Thoracic aorta (tissue), 2 donors: ENCODE data around the gene TCAIM. TPM values are rescaled to one million over a fixed set of nuclear protein-coding genes. Genes with fewer than 3 reads are reported as not detected.
"Not testable (repeated sequence)": the region's sequence is repeated elsewhere in the genome, so short reads cannot be mapped to it uniquely, and the experiment has no call there.

ENCODE experiments used
- ATAC-seq: fragments of 150-250 bp; one replicate; pipeline ENCODE4 v1.8.0; 2017; ENCODE audit warnings: low read depth; ENCODE audit not compliant: insufficient number of reproducible peaks, low FRiP score
- DNase-seq: peaks from one replicate; pipeline ENCODE4 v3.0.0-alpha.2; 2020; ENCODE audit warnings: low spot score
- H3K27ac ChIP-seq, 2 donors: fragments of 200-600 bp; sonication (generic); 1 replicate in 1 of 2; 2 replicates in 1 of 2; pipeline ENCODE4 v1.5.1; 2016; ENCODE audit warnings: mild to moderate bottlenecking in 2 of 2, moderate library complexity in 2 of 2
- H3K27me3 ChIP-seq: fragments of 200-600 bp; sonication (generic); replicated peaks from 2 replicates; pipeline ENCODE4 v1.6.0; 2016; ENCODE audit warnings: mild to moderate bottlenecking; ENCODE audit not compliant: insufficient read depth
- H3K36me3 ChIP-seq: fragments of 200-600 bp; sonication (generic); one replicate; pipeline ENCODE4 v1.5.1; 2016
- H3K4me1 ChIP-seq, 2 donors: fragments of 200-600 bp; sonication (generic); 1 replicate in 1 of 2; 2 replicates in 1 of 2; pipeline versions ENCODE4 v1.5.1 to v1.6.0; 2016; ENCODE audit warnings: low read depth in 2 of 2, mild to moderate bottlenecking in 1 of 2; ENCODE audit not compliant: control insufficient read depth in 1 of 2
- H3K4me3 ChIP-seq: fragments of 200-600 bp; sonication (generic); 2 replicates; pipeline ENCODE4 v1.5.1; 2016; ENCODE audit warnings: mild to moderate bottlenecking
- H3K9me3 ChIP-seq: fragments of 200-600 bp; sonication (generic); 2 replicates; pipeline ENCODE4 v1.5.1; 2016
- total RNA-seq, 2 donors: library from RNA; depleted of rRNA; stranded (reverse); fragments of >200 nt; gene quantifications; one replicate each; pipeline versions ENCODE4 v1.1.0 to v1.2.3, GENCODE V29; 2016
- TF ChIP-seq, protein P1 (sequence below): fragments of 200-600 bp; sonication (generic); IDR thresholded peaks from one replicate; pipeline ENCODE4 v1.5.1; 2019; ENCODE audit warnings: antibody characterized with exemption

Gene TCAIM
- total RNA-seq, 2 donors from 2014 or later = 14.8 to 32.1 TPM

DNA sequence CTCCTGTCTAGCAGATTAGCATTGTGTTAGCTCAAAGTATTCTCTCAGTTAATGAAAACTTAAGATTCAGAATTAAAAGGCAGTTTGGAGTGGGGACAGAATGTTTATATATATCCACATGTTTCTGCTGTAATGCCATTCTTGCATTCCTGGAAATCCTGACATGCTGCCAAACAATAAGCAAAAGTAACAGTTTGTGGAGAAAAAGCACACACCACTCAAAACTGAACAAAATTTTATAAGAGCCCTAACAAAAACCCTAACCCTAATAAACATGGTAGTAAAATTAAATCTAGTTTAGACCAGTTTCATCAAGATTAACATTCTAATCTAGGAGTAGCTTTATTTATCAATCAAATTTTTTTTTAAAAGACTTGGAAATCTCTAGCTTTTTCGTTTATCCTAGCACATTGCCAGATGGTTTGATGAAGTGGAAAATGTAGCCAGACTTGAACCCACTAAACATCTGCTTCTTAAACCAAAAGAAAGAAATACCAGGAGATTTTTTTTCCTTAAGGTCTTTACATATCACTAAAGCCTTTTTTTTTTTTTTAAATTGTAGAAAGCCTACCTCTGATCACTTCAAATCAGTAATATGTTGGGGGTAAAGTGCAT is 3.7 kb downstream of the TCAIM start:
- DNase-seq = no peak
- Histone ChIP-seq H3K4me3 (peak overlapping the region; percentile 21), H3K9me3 (no peaks in the 10 kb centered on the region), H3K27me3 (no peaks in the 10 kb centered on the region), H3K36me3 (no peaks in the 10 kb centered on the region), H3K4me1 (peaks cover 24 to 39% of the 10 kb centered on the region in 2 donors), H3K27ac (peak overlapping the region; percentile 55 to 61)
- TF ChIP-seq, protein P1, sequence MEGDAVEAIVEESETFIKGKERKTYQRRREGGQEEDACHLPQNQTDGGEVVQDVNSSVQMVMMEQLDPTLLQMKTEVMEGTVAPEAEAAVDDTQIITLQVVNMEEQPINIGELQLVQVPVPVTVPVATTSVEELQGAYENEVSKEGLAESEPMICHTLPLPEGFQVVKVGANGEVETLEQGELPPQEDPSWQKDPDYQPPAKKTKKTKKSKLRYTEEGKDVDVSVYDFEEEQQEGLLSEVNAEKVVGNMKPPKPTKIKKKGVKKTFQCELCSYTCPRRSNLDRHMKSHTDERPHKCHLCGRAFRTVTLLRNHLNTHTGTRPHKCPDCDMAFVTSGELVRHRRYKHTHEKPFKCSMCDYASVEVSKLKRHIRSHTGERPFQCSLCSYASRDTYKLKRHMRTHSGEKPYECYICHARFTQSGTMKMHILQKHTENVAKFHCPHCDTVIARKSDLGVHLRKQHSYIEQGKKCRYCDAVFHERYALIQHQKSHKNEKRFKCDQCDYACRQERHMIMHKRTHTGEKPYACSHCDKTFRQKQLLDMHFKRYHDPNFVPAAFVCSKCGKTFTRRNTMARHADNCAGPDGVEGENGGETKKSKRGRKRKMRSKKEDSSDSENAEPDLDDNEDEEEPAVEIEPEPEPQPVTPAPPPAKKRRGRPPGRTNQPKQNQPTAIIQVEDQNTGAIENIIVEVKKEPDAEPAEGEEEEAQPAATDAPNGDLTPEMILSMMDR = no peak
- ATAC-seq = no peak

GRCh38 chr3:44343421-44343820 is 4.9 kb downstream of the TCAIM start:
- TF ChIP-seq, protein P1 = no peak
- Histone ChIP-seq H3K9me3 (no peaks in the 10 kb centered on the region), H3K4me3 (no peak overlapping the region), H3K27ac (no peak overlapping the region), H3K36me3 (no peaks in the 10 kb centered on the region), H3K27me3 (no peaks in the 10 kb centered on the region), H3K4me1 (peaks cover 24 to 35% of the 10 kb centered on the region in 2 donors)
- ATAC-seq (no peak), DNase-seq (no peak)

- not testable (repeated sequence) for H3K4me3 ChIP-seq, ATAC-seq, H3K9me3 ChIP-seq, H3K27ac ChIP-seq, DNase-seq, H3K36me3 ChIP-seq, H3K27me3 ChIP-seq
- H3K4me1 ChIP-seq = peaks cover 13% of the 10 kb centered on the region in 2 donors
Observed at GRCh38 chr3:44346590-44346989, 8.0 kb downstream of the TCAIM start.

DNA sequence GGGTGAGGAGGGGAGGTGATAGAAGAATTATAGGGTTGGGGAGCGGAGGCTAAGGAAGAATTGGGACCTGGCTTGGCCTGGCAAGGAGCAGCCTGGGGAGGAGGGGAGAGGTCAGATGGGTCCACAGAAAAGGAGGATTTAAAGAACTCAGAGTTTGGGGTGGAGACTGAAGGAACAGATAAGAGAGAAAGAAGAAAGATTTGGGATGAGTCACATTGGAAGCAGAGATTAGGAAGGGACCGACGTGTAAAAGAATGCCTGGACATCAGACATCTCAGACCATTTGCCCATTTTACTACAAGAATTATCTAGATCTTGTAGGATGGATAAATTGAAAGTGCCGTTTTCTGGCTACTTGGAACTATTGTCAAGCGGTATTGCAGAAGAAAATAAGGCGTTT is 10.4 kb downstream of the TCAIM start:
- H3K27ac ChIP-seq = no peak overlapping the region
- H3K9me3 ChIP-seq = no peaks in the 10 kb centered on the region
- H3K4me3 ChIP-seq = no peak overlapping the region
- no peaks in the 10 kb centered on the region for H3K4me1 ChIP-seq
- ATAC-seq = no peak
- H3K36me3 ChIP-seq = no peaks in the 10 kb centered on the region
- TF ChIP-seq, protein P1 = no peak
- no peak for DNase-seq
- H3K27me3 ChIP-seq = no peaks in the 10 kb centered on the region

GRCh38 chr3:44353355-44353924 is 14.9 kb downstream of the TCAIM start:
- TF ChIP-seq, protein P1 = no peak
- no peaks in the 10 kb centered on the region for H3K27me3 ChIP-seq

More at GRCh38 chr3:44353355-44353924, 14.9 kb downstream of the TCAIM start:
- DNase-seq = no peak
- Histone ChIP-seq H3K4me3 (no peak overlapping the region), H3K36me3 (no peaks in the 10 kb centered on the region), H3K4me1 (peaks cover 8 to 16% of the 10 kb centered on the region in 2 donors), H3K9me3 (no peaks in the 10 kb centered on the region), H3K27ac (no peak overlapping the region)
- no peak for ATAC-seq
